ENCODE results near the gene MAOA.

GRCh38 chrX:43612400-43612799, 43.7 kb upstream of the MAOA start:
- TF ChIP-seq CTCF (IDR thresholded peaks at IDR 0.05) (no peak), ZFX (IDR thresholded peaks at IDR 0.05; ENCODE audit: borderline replicate concordance) (no peak)
